GM12878 (cell line): ENCODE results near the gene SRSF8. TPM values are rescaled to one million over a fixed set of nuclear protein-coding genes. Genes with fewer than 3 reads are reported as not detected.

ENCODE experiments used
- ATAC-seq: fragments of 200-7000 bp; cut with Tn5 transposase; 3 replicates; pipeline ENCODE4 v1.9.1; 2020; ENCODE audit warnings: mild to moderate bottlenecking, moderate library complexity
- BruUV-seq: library from RNA; stranded (reverse); fragments of 400-500 nt; replicated peaks from 2 replicates; lab custom pipeline; 2021; lab: Mats Ljungman, UMichigan
- CTCF ChIA-PET: fragments of 300-600 bp; sonication (Branson Sonifier 250); formaldehyde crosslinking; extraction: SDS; loops from one replicate; lab custom pipeline; 2021; ENCODE audit warnings: inconsistent platforms; lab: Yijun Ruan, JAX
- POLR2A ChIA-PET: fragments of 350-600 bp; formaldehyde crosslinking; extraction: SDS; loops from one replicate; lab custom pipeline; 2021; ENCODE audit warnings: inconsistent platforms; lab: Charles Lee
- RAD21 ChIA-PET: fragments of 300-600 bp; sonication (Branson Sonifier 250); formaldehyde crosslinking; loops from one replicate; lab custom pipeline; 2023; ENCODE audit warnings: antibody characterized with exemption; ENCODE audit not compliant: unreplicated experiment; lab: Charles Lee
- SMC1A ChIA-PET: fragments of 300-600 bp; sonication (Branson Sonifier 250); formaldehyde crosslinking; loops from one replicate; lab custom pipeline; 2023; ENCODE audit not compliant: unreplicated experiment, uncharacterized antibody; lab: Charles Lee
- DNase-seq: peaks from one replicate; pipeline ENCODE4 v3.0.0-alpha.2; 2011; ENCODE audit warnings: low read depth, low spot score
- FAIRE-seq: peaks from 3 replicates; lab custom pipeline; 2011; peaks lifted over from hg19 to GRCh38; lab: Jason Lieb, UNC
- H2AFZ ChIP-seq: 2 replicates; pipeline ENCODE4 v1.6.0; 2011; ENCODE audit warnings: low read depth, low read length, control low read depth; ENCODE audit not compliant: control insufficient read depth
- H3K27ac ChIP-seq: 2 replicates; pipeline ENCODE4 v1.5.1; 2011; ENCODE audit warnings: control low read depth; ENCODE audit not compliant: control insufficient read depth, insufficient read depth
- H3K27me3 ChIP-seq, 2 experiments: replicated peaks in 1 of 2; 2 replicates each; pipeline versions ENCODE4 v1.6.0 to v1.6.1; 2011; ENCODE audit warnings: low read length in 1 of 2; ENCODE audit not compliant: control insufficient read depth in 2 of 2, insufficient read depth in 2 of 2
- H3K36me3 ChIP-seq, 2 experiments: 2 replicates each; pipeline ENCODE4 v1.5.1; 2011; ENCODE audit warnings: low read length in 1 of 2; ENCODE audit not compliant: control insufficient read depth in 2 of 2, insufficient read depth in 2 of 2
- H3K4me1 ChIP-seq: 2 replicates; pipeline ENCODE4 v1.6.1; 2011; ENCODE audit warnings: mild to moderate bottlenecking, low read length, moderate library complexity, mixed read lengths; ENCODE audit not compliant: control insufficient read depth, insufficient read depth
- H3K4me2 ChIP-seq: 2 replicates; pipeline ENCODE4 v1.6.0; 2011; ENCODE audit warnings: control low read depth; ENCODE audit not compliant: control insufficient read depth, insufficient read depth
- H3K4me3 ChIP-seq: fragments of 200-600 bp; sonication (generic); 2 replicates; pipeline ENCODE4 v1.5.1; 2016
- H3K79me2 ChIP-seq: 2 replicates; pipeline ENCODE4 v1.6.0; 2011; ENCODE audit warnings: low read length; ENCODE audit not compliant: control insufficient read depth, insufficient read depth
- H3K9ac ChIP-seq: 2 replicates; pipeline ENCODE4 v1.8.0; 2011; ENCODE audit warnings: low read length, control low read depth, mixed read lengths; ENCODE audit not compliant: control insufficient read depth, insufficient read depth
- H3K9me3 ChIP-seq: replicated peaks from 3 replicates; pipeline ENCODE4 v1.5.1; 2011; ENCODE audit warnings: mild to moderate bottlenecking, low read length; ENCODE audit not compliant: control insufficient read depth, insufficient read depth
- H4K20me1 ChIP-seq: 2 replicates; pipeline ENCODE4 v1.6.0; 2011; ENCODE audit not compliant: control insufficient read depth, insufficient read depth
- CBX5 ChIP-seq: sonication (generic); IDR thresholded peaks from 2 replicates; pipeline ENCODE4 v1.6.1; 2016; ENCODE audit warnings: low read depth, moderate library complexity, mild to moderate bottlenecking, inconsistent platforms
- E2F4 ChIP-seq: IDR thresholded peaks from 2 replicates; pipeline ENCODE4 v1.6.1; 2012; ENCODE audit warnings: low read depth, low read length, improper control_type of control experiment
- EGR1 ChIP-seq, 2 experiments: IDR thresholded peaks; 1 replicate in 1 of 2; 2 replicates in 1 of 2; pipeline ENCODE4 v1.6.1; 2011 to 2012; ENCODE audit warnings: low read depth in 2 of 2, low read length in 2 of 2, borderline replicate concordance in 1 of 2, mild to moderate bottlenecking in 1 of 2, moderate library complexity in 1 of 2
- GABPA ChIP-seq: IDR thresholded peaks from 2 replicates; pipeline ENCODE4 v1.6.1; 2014; ENCODE audit warnings: antibody characterized with exemption, low read depth, mild to moderate bottlenecking, inconsistent platforms
- JUNB ChIP-seq: IDR thresholded peaks from 2 replicates; pipeline ENCODE4 v1.6.1; 2016; ENCODE audit warnings: antibody characterized with exemption, mild to moderate bottlenecking
- PKNOX1 ChIP-seq: fragments of 450-650 bp; IDR thresholded peaks from 2 replicates; pipeline ENCODE4 v1.6.1; 2016; ENCODE audit warnings: mild to moderate bottlenecking
- SMAD5 ChIP-seq: IDR thresholded peaks from 2 replicates; pipeline ENCODE4 v1.6.1; 2016; ENCODE audit warnings: antibody characterized with exemption, low read depth
- SUZ12 ChIP-seq: fragments of 200-600 bp; sonication (generic); IDR thresholded peaks from one replicate; pipeline ENCODE4 v1.6.1; 2018; ENCODE audit warnings: antibody characterized with exemption, mild to moderate bottlenecking; ENCODE audit not compliant: unreplicated experiment
- YY1 ChIP-seq: IDR thresholded peaks from 2 replicates; pipeline ENCODE4 v1.6.1; 2011; ENCODE audit warnings: low read depth, mild to moderate bottlenecking, low read length
- ZBTB33 ChIP-seq: fragments of 450-650 bp; IDR thresholded peaks from 2 replicates; pipeline ENCODE4 v1.6.1; 2017; ENCODE audit warnings: mild to moderate bottlenecking
- ZBTB40 ChIP-seq: fragments of 450-650 bp; IDR thresholded peaks from 2 replicates; pipeline ENCODE4 v1.6.1; 2016; ENCODE audit warnings: mild to moderate bottlenecking, moderate library complexity, borderline replicate concordance
- WGBS: methylation state at CpG from one replicate; pipeline ENCODE4 v1.1.6; 2016; ENCODE audit warnings: low lambda C conversion rate; ENCODE audit not compliant: insufficient replicate concordance, insufficient coverage; ENCODE audit errors: missing lambda C conversion rate; 5-methylcytosine and 5-hydroxymethylcytosine counted together
- in situ Hi-C: fragments of 300-500 bp; cut with MboI; formaldehyde crosslinking; loops from 9 replicates; pipeline ENCODE4 v1.14.3; 2018; ENCODE audit warnings: mixed read lengths
- intact Hi-C: fragments of 100-400 bp; cut with micrococcal nuclease; formaldehyde crosslinking; loops from one replicate; pipeline ENCODE4 v1.14.2; 2022; ENCODE audit not compliant: unreplicated experiment
- polyA plus RNA-seq, 11 experiments: library from polyadenylated mRNA; depleted of rRNA in 4 of 11; unstranded in 6 of 11; stranded (reverse) in 5 of 11; fragments of >200 nt; fragmentation: Nextera tagmentation in 4 of 11; fragmentation: Illumina TruSeq in 1 of 11; extraction: Ambion mirVana in 4 of 11; extraction: Trizol in 1 of 11; gene quantifications; 1 replicate in 1 of 11; 2 replicates in 10 of 11; pipeline versions ENCODE4 v1.2.1 to v1.2.3, GENCODE V29; 2011 to 2016; ENCODE audit warnings: inconsistent platforms in 2 of 11, missing spikeins in 2 of 11, low read depth in 1 of 11
- total RNA-seq, 4 experiments: library from RNA; depleted of rRNA in 3 of 4; stranded (reverse); fragments of >200 nt in 3 of 4; fragmentation: Illumina TruSeq in 1 of 4; extraction: Trizol in 1 of 4; gene quantifications; 2 replicates each; pipeline versions ENCODE4 v1.2.1 to v1.2.3, GENCODE V29; 2013 to 2021

Gene SRSF8
- total and polyA plus RNA-seq, 10 of the 15 experiments (the other 5 are each of a cell fraction or from before 2014, with no cell fraction given): 14.2 to 43.1 (median 27.1) TPM

- FAIRE-seq (no peak), ATAC-seq (no peak), DNase-seq (no peak)
- POLR2A ChIA-PET: interaction anchor here (1.2 kb wide), 1 partner anchor 11 kb away, joined by 4 read pairs; the partner anchor contains the start of gene ENDOD1
- H3K4me3 ChIP-seq: no peak overlapping the region
- in situ Hi-C loops (no loop called here), intact Hi-C loops (no loop called here)
- CTCF ChIA-PET: interaction anchor here (0.6 to 4.1 kb wide), 3 partner anchors 9 to 714 kb away, joined by 3 to 37 read pairs (median 3); no protein-coding TSS in a partner anchor
- WGBS: 68% methylated on average over 1 of the region's 1 CpG
- H3K79me2 ChIP-seq: no peaks in the 10 kb centered on the region
- BruUV-seq: no TSS peak
- no peaks in the 10 kb centered on the region for H3K9me3 ChIP-seq
- no peaks in the 10 kb centered on the region for H3K36me3 ChIP-seq
- no peak overlapping the region for H3K4me2 ChIP-seq
- H4K20me1 ChIP-seq: no peaks in the 10 kb centered on the region
- SMC1A ChIA-PET: interaction anchor here (1.6 to 8.7 kb wide), 3 partner anchors 9 to 12 kb away, joined by 5 to 85 read pairs (median 6); partner anchors contain the start of gene SRSF8
- H2AFZ ChIP-seq: no peak overlapping the region
- no peaks in the 10 kb centered on the region for H3K4me1 ChIP-seq
- no peak overlapping the region for H3K27ac ChIP-seq
- no peak overlapping the region for H3K9ac ChIP-seq
- RAD21 ChIA-PET: interaction anchor here (1.1 to 1.3 kb wide), 2 partner anchors 8 to 72 kb away, joined by 3 to 4 read pairs; no protein-coding TSS in a partner anchor
- H3K27me3 ChIP-seq: no peaks in the 10 kb centered on the region
- TF ChIP-seq SUZ12 (no peak), YY1 (no peak), ZBTB40 (no peak), PKNOX1 (no peak), CBX5 (no peak), SMAD5 (no peak), EGR1 (IDR thresholded peaks at IDR 0.05; ENCODE audit: borderline replicate concordance in 1 of 2, low read depth in 2 of 2, low read length in 2 of 2) (no peak), ZBTB33 (no peak), GABPA (no peak), E2F4 (no peak), JUNB (no peak)
Measured at GRCh38 chr11:95078526-95078925, 11.8 kb downstream of the SRSF8 start.
